PC-9 (cell line): Measurements from ENCODE around the gene UCP2. TPM values are rescaled to one million over a fixed set of nuclear protein-coding genes. Genes with fewer than 3 reads are reported as not detected.

Experiments used
- BruUV-seq: library from RNA; stranded (reverse); fragments of 400-500 nt; replicated peaks from 2 replicates; lab custom pipeline; 2021; lab: Mats Ljungman, UMichigan
- CTCF ChIA-PET: fragments of 300-600 bp; sonication (Branson Sonifier 250); formaldehyde crosslinking; loops from one replicate; lab custom pipeline; 2022; ENCODE audit warnings: antibody characterized with exemption; lab: Charles Lee
- POLR2A ChIA-PET: fragments of 300-600 bp; sonication (Branson Sonifier 250); formaldehyde crosslinking; loops from one replicate; lab custom pipeline; 2022; ENCODE audit warnings: antibody characterized with exemption; ENCODE audit not compliant: unreplicated experiment; lab: Charles Lee
- DNase-seq, 2 experiments: peaks; one replicate each; pipeline versions ENCODE4 v3.0.0 to v3.0.0-alpha.2; 2015 to 2022; ENCODE audit warnings: mixed read lengths in 1 of 2
- H2AFZ ChIP-seq: fragments of 200-600 bp; sonication (generic); 2 replicates; pipeline ENCODE4 v1.8.1; 2017; ENCODE audit warnings: antibody characterized with exemption
- H3F3A ChIP-seq: fragments of 200-600 bp; sonication (generic); 2 replicates; pipeline ENCODE4 v1.8.1; 2017; ENCODE audit warnings: antibody characterized with exemption, mild to moderate bottlenecking, low read depth; ENCODE audit not compliant: insufficient read depth
- H3K27ac ChIP-seq: fragments of 200-600 bp; sonication (generic); 2 replicates; pipeline ENCODE4 v1.6.1; 2016; ENCODE audit warnings: mixed run types
- H3K27me3 ChIP-seq: fragments of 200-600 bp; sonication (generic); 2 replicates; pipeline ENCODE4 v1.6.1; 2016; ENCODE audit warnings: low read depth, mixed run types; ENCODE audit not compliant: insufficient read depth
- H3K36me3 ChIP-seq: fragments of 200-600 bp; sonication (generic); 2 replicates; pipeline ENCODE4 v1.6.1; 2016; ENCODE audit warnings: low read depth, mixed run types
- H3K4me1 ChIP-seq: fragments of 200-600 bp; sonication (generic); replicated peaks from 2 replicates; pipeline ENCODE4 v1.6.1; 2016; ENCODE audit warnings: mixed run types; ENCODE audit not compliant: insufficient read depth
- H3K4me2 ChIP-seq: fragments of 200-600 bp; sonication (generic); 2 replicates; pipeline ENCODE4 v1.6.1; 2017; ENCODE audit warnings: mixed run types
- H3K4me3 ChIP-seq: fragments of 200-600 bp; sonication (generic); 2 replicates; pipeline ENCODE4 v1.6.1; 2016; ENCODE audit warnings: mixed run types
- H3K79me2 ChIP-seq: fragments of 200-600 bp; sonication (generic); 2 replicates; pipeline ENCODE4 v1.6.1; 2017; ENCODE audit warnings: low read depth, mixed run types
- H3K9me2 ChIP-seq: fragments of 200-600 bp; sonication (generic); 2 replicates; pipeline ENCODE4 v1.8.1; 2017; ENCODE audit warnings: mild to moderate bottlenecking; ENCODE audit not compliant: insufficient read depth
- H3K9me3 ChIP-seq: fragments of 200-600 bp; sonication (generic); 2 replicates; pipeline ENCODE4 v1.8.1; 2016; ENCODE audit warnings: low read depth; ENCODE audit not compliant: insufficient read depth
- H4K20me1 ChIP-seq: fragments of 200-600 bp; sonication (generic); 2 replicates; pipeline ENCODE4 v1.8.1; 2017; ENCODE audit not compliant: insufficient read depth
- EZH2 ChIP-seq: fragments of 200-600 bp; sonication (generic); IDR thresholded peaks from 2 replicates; pipeline ENCODE4 v1.8.0; 2017; ENCODE audit warnings: antibody characterized with exemption, low read depth
- intact Hi-C: fragments of 100-400 bp; cut with micrococcal nuclease; formaldehyde crosslinking; loops from one replicate; pipeline ENCODE4 v1.10.0; 2022; ENCODE audit not compliant: unreplicated experiment
- total RNA-seq: library from RNA; stranded (reverse); gene quantifications from 2 replicates; pipeline ENCODE4 v1.2.3, GENCODE V29; 2021
- TF ChIP-seq, protein P1 (sequence below): fragments of 200-600 bp; sonication (generic); conservative IDR thresholded peaks from 2 replicates; pipeline ENCODE4 v1.6.1; 2017; ENCODE audit warnings: mixed run types, antibody characterized with exemption, mild to moderate bottlenecking, moderate library complexity

The UCP2 gene
- total RNA-seq, 1 experiment from 2014 or later, result 27.2 TPM

DNA sequence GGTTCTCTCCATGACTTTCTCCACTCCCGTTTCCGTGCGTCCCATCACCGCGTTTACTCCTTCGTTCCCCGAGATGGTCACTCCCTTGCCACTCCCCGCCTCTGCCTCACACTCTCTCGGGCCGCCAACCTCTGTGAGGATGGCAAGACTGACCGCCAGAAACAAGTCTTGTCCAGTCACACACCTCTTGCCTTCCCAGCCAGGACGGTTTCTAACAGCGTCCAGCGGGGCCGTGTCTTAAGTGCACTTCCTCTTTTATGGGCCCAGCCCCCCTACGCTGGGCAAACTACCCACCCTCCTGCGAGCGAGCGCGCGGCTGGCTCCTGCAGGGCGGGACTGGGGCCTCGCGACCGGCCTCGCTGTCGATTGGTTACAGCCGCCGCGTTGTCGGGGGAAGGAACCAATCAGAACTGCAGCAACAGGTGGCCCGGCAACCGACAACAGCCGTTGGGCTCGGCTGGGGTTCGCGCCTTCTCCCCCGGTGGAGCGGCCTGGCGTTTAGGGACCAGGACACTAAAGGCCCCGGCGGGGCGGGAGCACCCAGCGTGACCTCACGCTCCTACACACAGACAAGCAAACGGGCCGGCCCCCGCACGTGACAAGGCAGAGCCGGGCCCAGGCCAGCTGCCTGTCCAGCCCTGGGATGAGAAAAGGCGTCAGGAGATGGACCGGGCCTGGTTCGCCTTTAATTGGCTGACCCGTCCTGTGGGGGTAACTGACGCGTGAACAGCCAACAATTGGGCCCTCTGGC lies 522 bp upstream of the UCP2 start:
- peak overlapping the region; percentile 70 for H3K4me3 ChIP-seq
- no peaks in the 10 kb centered on the region for H3K9me3 ChIP-seq
- BruUV-seq, result no TSS peak
- DNase-seq, result peak; percentile 90 to 96
- peaks cover 36% of the 10 kb centered on the region for H3K4me1 ChIP-seq
- no peaks in the 10 kb centered on the region for H4K20me1 ChIP-seq
- intact Hi-C loops, result loop anchor here (1.0 to 5.0 kb wide), 4 partner anchors 44 to 188 kb away; partner anchors contain the start of genes C2CD3 and PPME1
- ChIA-PET CTCF (interaction anchor here (0.6 to 0.9 kb wide), 2 partner anchors 21 to 72 kb away, joined by 3 read pairs; no protein-coding TSS in a partner anchor), POLR2A (interaction anchor here (0.6 to 0.9 kb wide), 5 partner anchors 17 to 188 kb away, joined by 3 to 9 read pairs (median 6); partner anchors contain the start of gene PPME1)
- peaks cover 14% of the 10 kb centered on the region; the same call in 1 of the 2 replicates for H3F3A ChIP-seq
- H3K27me3 ChIP-seq, result no peaks in the 10 kb centered on the region
- peak overlapping the region; percentile 73 for H3K27ac ChIP-seq
- H2AFZ ChIP-seq, result peak overlapping the region; percentile 88
- TF ChIP-seq EZH2, result no peak
- TF ChIP-seq, protein P1, sequence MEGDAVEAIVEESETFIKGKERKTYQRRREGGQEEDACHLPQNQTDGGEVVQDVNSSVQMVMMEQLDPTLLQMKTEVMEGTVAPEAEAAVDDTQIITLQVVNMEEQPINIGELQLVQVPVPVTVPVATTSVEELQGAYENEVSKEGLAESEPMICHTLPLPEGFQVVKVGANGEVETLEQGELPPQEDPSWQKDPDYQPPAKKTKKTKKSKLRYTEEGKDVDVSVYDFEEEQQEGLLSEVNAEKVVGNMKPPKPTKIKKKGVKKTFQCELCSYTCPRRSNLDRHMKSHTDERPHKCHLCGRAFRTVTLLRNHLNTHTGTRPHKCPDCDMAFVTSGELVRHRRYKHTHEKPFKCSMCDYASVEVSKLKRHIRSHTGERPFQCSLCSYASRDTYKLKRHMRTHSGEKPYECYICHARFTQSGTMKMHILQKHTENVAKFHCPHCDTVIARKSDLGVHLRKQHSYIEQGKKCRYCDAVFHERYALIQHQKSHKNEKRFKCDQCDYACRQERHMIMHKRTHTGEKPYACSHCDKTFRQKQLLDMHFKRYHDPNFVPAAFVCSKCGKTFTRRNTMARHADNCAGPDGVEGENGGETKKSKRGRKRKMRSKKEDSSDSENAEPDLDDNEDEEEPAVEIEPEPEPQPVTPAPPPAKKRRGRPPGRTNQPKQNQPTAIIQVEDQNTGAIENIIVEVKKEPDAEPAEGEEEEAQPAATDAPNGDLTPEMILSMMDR, result no peak
- H3K36me3 ChIP-seq, result no peaks in the 10 kb centered on the region
- no peaks in the 10 kb centered on the region for H3K9me2 ChIP-seq
- peaks cover 17% of the 10 kb centered on the region for H3K79me2 ChIP-seq
- H3K4me2 ChIP-seq, result peak overlapping the region; percentile 91

DNA sequence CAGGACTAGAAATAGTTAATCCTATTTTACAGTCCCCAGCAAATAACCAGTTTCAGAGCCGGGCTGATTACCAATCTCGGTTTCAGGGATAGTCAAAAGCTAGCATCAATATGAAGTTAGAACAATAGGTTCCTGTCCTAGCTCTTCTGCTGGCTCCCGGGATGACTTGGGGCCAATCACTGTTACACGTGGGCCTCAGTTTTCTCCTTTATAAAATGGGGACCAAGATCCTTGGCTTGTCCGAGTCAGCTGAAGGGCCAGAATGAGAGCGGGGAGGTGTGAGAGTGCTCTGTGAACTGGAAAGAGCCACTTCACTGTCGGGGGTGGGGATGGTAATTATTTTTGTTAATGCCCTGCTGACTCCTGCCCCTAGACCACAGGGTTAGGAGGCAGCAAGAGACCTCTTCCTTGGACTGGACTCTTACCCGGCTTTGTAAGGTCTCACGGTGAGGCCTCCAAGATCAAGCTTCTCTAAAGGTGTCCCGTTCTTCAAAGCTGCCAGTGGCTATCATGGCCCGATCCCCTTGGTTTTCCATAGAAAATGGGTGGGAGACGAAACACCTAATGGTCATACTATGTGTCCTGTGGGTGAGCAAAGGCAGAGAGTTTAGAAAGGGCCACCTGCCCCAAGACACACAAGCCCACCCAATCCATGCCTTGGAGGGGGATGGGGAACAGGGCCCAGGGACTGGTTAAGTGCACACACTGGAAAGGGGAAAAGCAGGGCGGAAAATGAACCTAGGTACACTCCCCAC lies 1.4 kb downstream of the UCP2 start:
- ChIA-PET CTCF (no interaction called here), POLR2A (interaction anchor here (0.6 kb wide), 1 partner anchor 88 kb away, joined by 6 read pairs; no protein-coding TSS in a partner anchor)
- Histone ChIP-seq H3K79me2 (peaks cover 17% of the 10 kb centered on the region), H3K9me2 (no peaks in the 10 kb centered on the region), H3K36me3 (peaks cover 6% of the 10 kb centered on the region; the same call in 1 of the 2 replicates), H3K4me2 (peak overlapping the region; percentile 91), H3K4me1 (peaks cover 36% of the 10 kb centered on the region), H3F3A (peaks cover 11% of the 10 kb centered on the region; the same call in 1 of the 2 replicates), H3K27ac (no peak overlapping the region), H3K27me3 (no peaks in the 10 kb centered on the region), H3K4me3 (peak overlapping the region; percentile 70; the same call in 1 of the 2 replicates), H4K20me1 (no peaks in the 10 kb centered on the region), H2AFZ (no peak overlapping the region), H3K9me3 (no peaks in the 10 kb centered on the region)
- intact Hi-C loops, result loop anchor here (5.0 kb wide), 2 partner anchors 46 to 111 kb away; no protein-coding TSS in a partner anchor
- DNase-seq, result no peak
- BruUV-seq, result no TSS peak
- TF ChIP-seq, protein P1, result no peak
